Stimulated activated CD4-positive, alpha-beta T cell treated with anti-CD3 and anti-CD28 coated beads, Interleukin-4, amount 100 ng/mL, for 24 hours (primary cell): Measurements from ENCODE around the gene BICD2.

Experiments used
- DNase-seq: peaks from one replicate; pipeline ENCODE4 v3.0.0-alpha.2; 2020

The BICD2 gene

DNA sequence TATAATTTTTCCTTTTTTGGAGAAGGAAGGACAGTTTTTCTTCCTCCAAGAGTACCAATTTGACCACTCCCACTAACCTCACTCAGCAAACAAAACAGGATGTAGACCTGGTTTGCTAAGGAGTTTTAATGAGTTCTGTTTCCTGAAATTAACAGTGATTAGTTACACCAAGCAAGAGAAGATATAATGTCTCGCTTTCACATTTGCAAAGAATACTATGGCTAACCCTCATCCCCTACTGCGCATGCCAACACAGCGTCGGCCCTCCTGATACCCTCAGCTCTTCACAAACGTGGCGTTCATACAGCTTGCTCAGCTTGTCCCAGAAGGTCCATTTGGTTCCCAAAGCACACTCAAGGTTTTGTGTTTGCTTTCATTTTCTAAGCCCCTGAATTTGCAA is 52.8 kb downstream of the BICD2 start:
- DNase-seq: peak; percentile 24

GRCh38 chr9:92711146-92711545 is 53.5 kb downstream of the BICD2 start:
- DNase-seq: no peak

- no peak for DNase-seq
These were observed 54.3 kb downstream of the BICD2 start for GRCh38 chr9:92710368-92710767.

DNA sequence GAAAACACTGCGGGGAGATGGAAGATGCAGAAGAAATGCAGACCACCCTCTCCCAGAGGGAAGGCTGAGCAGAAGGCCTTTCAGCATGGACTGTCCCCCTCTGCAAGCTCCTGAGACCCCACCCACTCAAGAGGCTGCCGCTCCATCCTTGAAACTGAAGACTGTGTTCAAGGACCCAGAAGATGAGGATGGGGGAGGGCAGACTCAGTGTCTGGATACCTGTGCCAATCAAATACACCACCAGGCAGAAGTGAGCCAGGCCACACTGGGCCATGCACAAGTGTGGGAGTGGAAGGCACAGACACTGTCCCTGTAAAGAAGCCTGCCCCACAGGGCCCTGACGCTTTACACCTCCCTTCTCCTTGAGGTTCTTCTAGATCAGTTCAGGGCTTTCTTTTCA is 54.7 kb downstream of the BICD2 start:
- no peak for DNase-seq

- no peak for DNase-seq
These were observed 55.4 kb downstream of the BICD2 start for GRCh38 chr9:92709240-92709639.

DNA sequence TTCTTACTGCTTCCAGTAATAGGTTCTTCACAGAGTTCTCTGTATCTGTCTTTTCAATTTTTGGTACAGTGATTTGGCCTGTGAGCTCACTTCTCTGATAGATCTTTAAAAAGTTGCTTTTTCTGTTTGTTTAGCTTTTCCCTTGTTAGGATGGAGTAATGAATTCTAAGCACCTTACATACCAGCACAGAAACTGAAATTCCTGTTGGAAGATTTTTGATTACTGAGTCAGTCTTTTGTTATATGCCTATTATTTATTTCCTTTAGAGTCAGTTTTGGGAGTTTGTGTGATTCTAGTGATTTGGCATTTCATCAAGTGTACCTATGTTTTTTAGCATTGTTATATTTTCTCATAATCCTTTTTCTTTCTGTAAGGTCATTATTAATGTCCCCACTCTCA is 57.1 kb downstream of the BICD2 start:
- DNase-seq: no peak

- DNase-seq: peak; percentile 31
These were observed 58.3 kb downstream of the BICD2 start for GRCh38 chr9:92706218-92706940.

DNA sequence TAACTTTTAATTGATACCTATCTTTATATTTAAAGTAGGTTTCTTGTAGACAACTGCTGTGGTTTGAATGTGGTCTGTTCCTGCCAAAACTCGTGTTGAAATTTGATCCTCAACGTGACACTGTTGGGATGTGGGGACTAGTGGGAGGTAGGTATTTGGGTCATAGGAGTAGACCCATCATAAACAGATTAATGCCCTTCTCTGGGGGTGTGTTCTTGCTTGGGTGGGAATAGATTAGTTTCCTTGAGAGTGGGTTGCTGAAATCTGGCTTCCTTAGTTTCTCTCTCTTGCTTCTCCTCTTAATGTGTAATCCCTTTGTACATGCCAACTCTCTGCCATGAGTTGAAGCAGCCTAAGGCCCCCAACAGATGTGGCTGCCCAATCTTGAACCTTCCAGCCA is 60.1 kb downstream of the BICD2 start:
- DNase-seq: no peak

DNA sequence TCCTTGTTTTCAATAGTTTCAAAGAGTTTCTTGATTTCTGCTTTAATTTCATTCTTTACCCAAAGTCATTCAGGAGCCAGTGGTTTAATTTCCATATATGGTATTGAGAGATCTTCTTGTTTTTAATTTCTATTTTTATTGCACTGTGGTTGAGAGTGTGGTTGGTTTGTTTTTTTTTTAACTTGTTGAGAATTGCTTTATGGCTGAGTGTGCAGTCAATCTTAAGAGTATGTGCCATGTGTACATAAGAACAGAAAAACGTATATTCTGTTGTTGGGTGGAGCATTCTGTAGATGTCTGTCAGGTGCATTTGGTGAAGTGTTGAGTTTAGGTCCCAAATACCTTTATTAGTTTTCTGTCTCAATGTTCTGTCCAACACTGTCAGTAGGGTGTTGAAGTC is 68.0 kb downstream of the BICD2 start:
- DNase-seq: no peak

GRCh38 chr9:92686954-92687353 is 77.7 kb downstream of the BICD2 start:
- DNase-seq: no peak

- DNase-seq: no peak
These were observed 79.6 kb downstream of the BICD2 start for GRCh38 chr9:92685022-92685421.

GRCh38 chr9:92682269-92682668 is 82.4 kb downstream of the BICD2 start:
- DNase-seq: no peak

- DNase-seq: no peak
These were observed 84.2 kb downstream of the BICD2 start for GRCh38 chr9:92680166-92681119.

GRCh38 chr9:92679413-92680165 is 85.0 kb downstream of the BICD2 start:
- no peak for DNase-seq

DNA sequence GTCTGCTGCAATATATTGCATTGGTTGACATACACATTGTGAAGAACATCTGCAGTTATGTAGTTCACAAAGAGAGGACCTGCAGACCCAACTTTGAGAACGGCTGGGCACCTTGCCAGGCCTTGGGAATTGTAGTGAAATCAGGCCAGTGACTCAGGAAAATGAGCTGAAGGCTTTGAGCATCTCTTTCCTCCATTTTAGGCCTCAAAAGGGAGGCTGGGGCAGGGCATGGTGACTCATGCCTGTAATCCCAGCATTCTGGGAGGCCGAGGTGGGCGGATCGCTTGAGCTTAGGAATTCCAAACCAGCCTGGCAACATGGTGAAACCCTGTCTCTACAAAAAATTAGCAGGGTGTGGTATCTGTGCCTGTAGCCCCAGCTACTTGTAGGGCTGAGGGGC is 93.3 kb downstream of the BICD2 start:
- DNase-seq: no peak

DNA sequence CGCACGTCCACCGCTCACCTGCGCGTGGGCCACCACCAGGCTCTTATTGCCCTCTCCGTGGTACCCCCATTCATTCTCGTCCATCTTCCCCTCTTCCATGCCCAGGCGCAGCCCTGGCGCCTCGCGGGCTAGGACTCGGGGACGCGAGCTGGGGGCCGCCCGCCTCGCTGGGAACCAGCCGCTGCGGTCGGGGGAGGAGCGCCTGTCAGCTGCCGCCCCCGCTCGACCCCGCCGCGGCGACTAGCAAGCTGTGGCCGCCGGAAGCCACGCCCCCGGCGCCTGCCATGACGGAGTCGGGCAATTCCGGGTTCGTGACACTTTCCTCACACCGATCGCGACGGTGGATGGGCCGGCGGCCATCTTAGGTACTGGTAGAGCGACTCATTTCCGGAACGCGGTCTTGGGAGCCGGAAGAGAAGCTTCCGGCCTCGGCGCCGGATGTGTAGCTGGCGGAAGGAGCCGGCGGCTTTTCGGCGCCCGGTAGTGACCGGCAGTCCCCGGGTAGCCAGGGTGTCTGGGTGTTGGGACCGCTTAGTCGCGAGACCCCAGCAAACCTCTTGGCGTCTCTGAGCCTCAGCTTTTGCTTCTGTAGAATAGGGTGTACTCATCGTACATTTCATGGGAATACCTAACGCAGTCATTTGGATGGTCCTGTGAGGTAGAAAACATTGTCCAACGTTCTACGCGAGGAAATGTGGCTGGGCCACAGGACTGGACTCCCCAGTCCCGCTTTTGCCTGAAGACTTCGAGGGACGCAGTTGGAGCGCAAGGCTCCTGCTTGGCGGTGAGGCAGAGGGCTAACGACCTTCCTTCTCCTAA is 94.5 kb downstream of the BICD2 start, which contains the start of gene IPPK:
Gene IPPK, minus strand, starts transcription at position 242 of the 819 bp plus-strand sequence. Its CDS starts 143 bp downstream, at position 99.
- DNase-seq: peak; percentile 98

- peak; percentile 39 for DNase-seq
These were observed 95.1 kb downstream of the BICD2 start for GRCh38 chr9:92669527-92669889.

- DNase-seq: peak; percentile 58
These were observed 95.7 kb downstream of the BICD2 start for GRCh38 chr9:92668746-92669526.

GRCh38 chr9:92666912-92667532 is 97.6 kb downstream of the BICD2 start:
- DNase-seq: no peak

GRCh38 chr9:92666236-92666635 is 98.4 kb downstream of the BICD2 start:
- DNase-seq: no peak

GRCh38 chr9:92665836-92666235 is 98.8 kb downstream of the BICD2 start:
- DNase-seq: no peak
